HG02798 (cell line): ENCODE measurements around the gene EDN3.

Experiments
- ATAC-seq: cut with Tn5 transposase; IDR thresholded peaks from one replicate; pipeline ENCODE4 v1.9.1; 2021; ENCODE audit warnings: mild to moderate bottlenecking; ENCODE audit not compliant: unreplicated experiment, poor library complexity

Gene EDN3

GRCh38 chr20:59359906-59360725 is 59.7 kb downstream of the EDN3 start:
- no peak for ATAC-seq

GRCh38 chr20:59360934-59361333 is 60.5 kb downstream of the EDN3 start:
- ATAC-seq = no peak

GRCh38 chr20:59361411-59361810 is 61.0 kb downstream of the EDN3 start:
- no peak for ATAC-seq

- no peak for ATAC-seq
These were observed 62.7 kb downstream of the EDN3 start for GRCh38 chr20:59363101-59363500.

GRCh38 chr20:59364611-59365010 is 64.2 kb downstream of the EDN3 start:
- ATAC-seq = no peak

GRCh38 chr20:59365611-59366285 is 65.3 kb downstream of the EDN3 start:
- ATAC-seq = no peak

- no peak for ATAC-seq
These were observed 71.0 kb downstream of the EDN3 start for GRCh38 chr20:59371431-59371830.

GRCh38 chr20:59374261-59374660 is 73.8 kb downstream of the EDN3 start:
- no peak for ATAC-seq

GRCh38 chr20:59375541-59375940 is 75.1 kb downstream of the EDN3 start:
- no peak for ATAC-seq
